Bronchial epithelial cell (primary cell): ENCODE data around the gene MYOF. TPM values are rescaled to one million over a fixed set of nuclear protein-coding genes. Genes with fewer than 3 reads are reported as not detected.
A peak's percentile ranks its signal among the peaks of the same experiment; 100 is the strongest.

Source experiments
- DNase-seq: peaks from one replicate; pipeline ENCODE4 v3.0.0-alpha.2; 2010; ENCODE audit warnings: low read depth
- FAIRE-seq: peaks from 2 replicates; lab custom pipeline; 2011; peaks lifted over from hg19 to GRCh38; lab: Jason Lieb, UNC
- H3K27me3 ChIP-seq: 2 replicates; pipeline ENCODE4 v1.5.1; 2011; ENCODE audit warnings: low read length; ENCODE audit not compliant: control insufficient read depth, insufficient read depth
- H3K36me3 ChIP-seq: 2 replicates; pipeline ENCODE4 v1.5.1; 2011; ENCODE audit warnings: low read length; ENCODE audit not compliant: control insufficient read depth, insufficient read depth
- H3K4me3 ChIP-seq: 2 replicates; pipeline ENCODE4 v1.5.1; 2011; ENCODE audit warnings: mild to moderate bottlenecking, low read depth, low read length, control low read depth
- CTCF ChIP-seq: IDR thresholded peaks from 2 replicates; pipeline ENCODE4 v1.5.1; 2011; ENCODE audit warnings: mild to moderate bottlenecking, moderate library complexity, low read length, control low read depth, inconsistent platforms; ENCODE audit not compliant: insufficient read depth, severe bottlenecking
- total RNA-seq: library from RNA; depleted of rRNA; stranded (reverse); fragments of >200 nt; gene quantifications from 2 replicates; pipeline ENCODE4 v1.2.1, GENCODE V29; 2014

Gene MYOF
- total RNA-seq, 1 donor from 2014 or later, result 133 TPM

GRCh38 chr10:93513091-93513490 is 31.0 kb upstream of the MYOF start:
- no peak for FAIRE-seq
- no peak for TF ChIP-seq CTCF
- no peak overlapping the region for H3K4me3 ChIP-seq
- no peaks in the 10 kb centered on the region for H3K36me3 ChIP-seq
- H3K27me3 ChIP-seq, result no peaks in the 10 kb centered on the region
- DNase-seq, result no peak

GRCh38 chr10:93512565-93512964 is 30.4 kb upstream of the MYOF start:
- DNase-seq (peak; percentile 36), FAIRE-seq (no peak)
- no peaks in the 10 kb centered on the region for H3K36me3 ChIP-seq
- TF ChIP-seq CTCF, result no peak
- H3K27me3 ChIP-seq, result no peaks in the 10 kb centered on the region
- H3K4me3 ChIP-seq, result no peak overlapping the region

GRCh38 chr10:93509816-93510215 is 27.7 kb upstream of the MYOF start:
- no peak for TF ChIP-seq CTCF
- no peak for DNase-seq
- H3K27me3 ChIP-seq, result no peaks in the 10 kb centered on the region
- H3K36me3 ChIP-seq, result no peaks in the 10 kb centered on the region
- no peak overlapping the region for H3K4me3 ChIP-seq
- no peak for FAIRE-seq

GRCh38 chr10:93505075-93505474 is 22.9 kb upstream of the MYOF start:
- TF ChIP-seq CTCF, result no peak
- H3K36me3 ChIP-seq, result no peaks in the 10 kb centered on the region
- no peak for DNase-seq
- no peak for FAIRE-seq
- no peaks in the 10 kb centered on the region for H3K27me3 ChIP-seq
- no peak overlapping the region for H3K4me3 ChIP-seq

GRCh38 chr10:93503075-93503474 is 20.9 kb upstream of the MYOF start:
- Histone ChIP-seq H3K4me3 (no peak overlapping the region), H3K36me3 (no peaks in the 10 kb centered on the region), H3K27me3 (no peaks in the 10 kb centered on the region)
- no peak for TF ChIP-seq CTCF
- FAIRE-seq (no peak), DNase-seq (no peak)

- TF ChIP-seq CTCF, result no peak
Observed at GRCh38 chr10:93501650-93502049, 19.5 kb upstream of the MYOF start.

More at GRCh38 chr10:93501650-93502049, 19.5 kb upstream of the MYOF start:
- H3K27me3 ChIP-seq, result no peaks in the 10 kb centered on the region
- no peak overlapping the region for H3K4me3 ChIP-seq
- no peaks in the 10 kb centered on the region for H3K36me3 ChIP-seq
- DNase-seq (no peak), FAIRE-seq (no peak)
